ENCODE measurements around the gene MCF2L. TPM values are rescaled to one million over a fixed set of nuclear protein-coding genes. Genes with fewer than 3 reads are reported as not detected.

The MCF2L gene
- total and polyA plus RNA-seq, 9 of the 15 experiments (the other 6 are each of a cell fraction or from before 2014, with no cell fraction given), result 0.05 to 0.25 (median 0.18) TPM; not detected in 5

- no peaks in the 10 kb centered on the region for H3K9me1 ChIP-seq (ENCODE audit: control insufficient read depth, insufficient read depth, low read length)
- intact Hi-C loops (cut with micrococcal nuclease) (no loop called here), in situ Hi-C loops (cut with MboI) (no loop called here)
- DNase-seq (ENCODE audit: extremely low read depth in 1 of 4, low spot score in 3 of 4), result no peak
- H3K4me3 ChIP-seq, result no peak overlapping the region
- no peak for ATAC-seq
- no peak overlapping the region for H3K9ac ChIP-seq (ENCODE audit: insufficient read depth in 1 of 2, low read depth in 2 of 2, low read length in 2 of 2)
- peaks cover 0 to 9% of the 10 kb centered on the region in 2 experiments; a peak in 2 of 5 replicates for H3K4me1 ChIP-seq (replicated peaks in 1 of 2; ENCODE audit: control insufficient read depth in 2 of 2, insufficient read depth in 2 of 2, low read length in 2 of 2)
- H3K36me3 ChIP-seq (ENCODE audit: control insufficient read depth, insufficient read depth, low read length), result no peaks in the 10 kb centered on the region
- CTCF ChIA-PET (ENCODE audit: low intra/inter-chr PET ratio), result no interaction called here
- H2AFZ ChIP-seq (ENCODE audit: low read depth, low read length), result no peak overlapping the region
- H4K20me1 ChIP-seq (replicated peaks; ENCODE audit: control insufficient read depth, insufficient read depth, low read length), result no peaks in the 10 kb centered on the region
- no peak overlapping the region for H3K4me2 ChIP-seq (ENCODE audit: insufficient read depth, low read length)
- no peak for FAIRE-seq
- BruUV-seq (replicated peaks), result no TSS peak
- POLR2A ChIA-PET, result no interaction called here
- H3K27me3 ChIP-seq (ENCODE audit: control insufficient read depth in 2 of 2, insufficient read depth in 2 of 2, low read length in 2 of 2), result peaks cover 2 to 75% of the 10 kb centered on the region in 2 experiments; a peak in 4 of 5 replicates
- H3K9me3 ChIP-seq (replicated peaks; ENCODE audit: control insufficient read depth, insufficient read depth, low read depth, low read length), result no peaks in the 10 kb centered on the region
- WGBS (ENCODE audit: insufficient coverage, low coverage, missing lambda C conversion rate), result 1% methylated on average over 9 of the region's 9 CpGs
- H3K27ac ChIP-seq (ENCODE audit: extremely low read depth, low read depth, low read length), result no peak overlapping the region
- no peaks in the 10 kb centered on the region for H3K79me2 ChIP-seq (ENCODE audit: control insufficient read depth, insufficient read depth, low read length)
- TF ChIP-seq ELF1 (tag; IDR thresholded peaks at IDR 0.05), result no peak
- TF ChIP-seq ILK (tag; IDR thresholded peaks at IDR 0.05; ENCODE audit: borderline replicate concordance, low read depth), result no peak
- no peak for TF ChIP-seq ZNF280A (IDR thresholded peaks at IDR 0.05; ENCODE audit: low read depth, partially characterized antibody)
- TF ChIP-seq DMBX1 (CRISPR knock-in tag; IDR thresholded peaks at IDR 0.05; ENCODE audit: borderline replicate concordance), result no peak
- TF ChIP-seq VEZF1 (CRISPR knock-in tag; IDR thresholded peaks at IDR 0.05), result no peak
- TF ChIP-seq POLR3G (IDR thresholded peaks at IDR 0.05; ENCODE audit: extremely low read depth, insufficient read length, insufficient replicate concordance), result no peak
- TF ChIP-seq ZBTB8A (IDR thresholded peaks at IDR 0.05; ENCODE audit: partially characterized antibody), result no peak
- no peak for TF ChIP-seq E2F8 (IDR thresholded peaks at IDR 0.05; ENCODE audit: low read depth, partially characterized antibody)
- TF ChIP-seq ZNF41 (CRISPR knock-in tag; conservative IDR thresholded peaks at IDR 0.05), result no peak
- TF ChIP-seq SMAD1 (IDR thresholded peaks at IDR 0.05; ENCODE audit: low read depth, low read length, partially characterized antibody), result no peak
- no peak for TF ChIP-seq DNMT1 (IDR thresholded peaks at IDR 0.05)
- no peak for TF ChIP-seq SNRNP70 (optimal IDR thresholded peaks at IDR 0.05; ENCODE audit: low read depth, low read length)
- TF ChIP-seq ZNF740 (CRISPR knock-in tag; IDR thresholded peaks at IDR 0.05), result no peak
- TF ChIP-seq ZNF740 (tag; IDR thresholded peaks at IDR 0.05), result no peak
- TF ChIP-seq RBM15 (IDR thresholded peaks at IDR 0.05; ENCODE audit: insufficient read depth, low read length), result no peak
- TF ChIP-seq GATA2 (CRISPR knock-in tag; IDR thresholded peaks at IDR 0.05), result no peak
- no peak for TF ChIP-seq IFI16 (CRISPR knock-in tag; IDR thresholded peaks at IDR 0.05)
Measured at GRCh38 chr13:113117911-113118260, 148.9 kb downstream of the MCF2L start.

All from K562 (cell line).